Osteoblast (primary cell): ENCODE measurements around the gene GRID1. TPM values are rescaled to one million over a fixed set of nuclear protein-coding genes. Genes with fewer than 3 reads are reported as not detected.
A peak's percentile ranks its signal among the peaks of the same experiment; 100 is the strongest.

Experiments
- DNase-seq: peaks from one replicate; pipeline ENCODE4 v3.0.0; 2011; ENCODE audit warnings: low spot score, mixed read lengths; ENCODE audit not compliant: insufficient read length; ENCODE audit errors: missing footprints
- H2AFZ ChIP-seq: 2 replicates; pipeline ENCODE4 v1.6.0; 2011; ENCODE audit warnings: mild to moderate bottlenecking, low read length
- H3K27ac ChIP-seq: 2 replicates; pipeline ENCODE4 v1.5.1; 2011; ENCODE audit warnings: mild to moderate bottlenecking, low read depth, low read length, moderate library complexity
- H3K27me3 ChIP-seq: 2 replicates; pipeline ENCODE4 v1.6.0; 2012; ENCODE audit warnings: mild to moderate bottlenecking, control low read depth, inconsistent platforms, low read length, moderate library complexity; ENCODE audit not compliant: insufficient read depth
- H3K36me3 ChIP-seq: 2 replicates; pipeline ENCODE4 v1.5.1; 2011; ENCODE audit warnings: mild to moderate bottlenecking, low read length, control low read depth, moderate library complexity; ENCODE audit not compliant: insufficient read depth
- H3K4me1 ChIP-seq: 2 replicates; pipeline ENCODE4 v1.5.1; 2011; ENCODE audit warnings: mild to moderate bottlenecking, low read length, control low read depth, moderate library complexity; ENCODE audit not compliant: insufficient read depth
- H3K4me2 ChIP-seq: 2 replicates; pipeline ENCODE4 v1.6.0; 2011; ENCODE audit warnings: mild to moderate bottlenecking, low read length; ENCODE audit not compliant: insufficient read depth
- H3K4me3 ChIP-seq: fragments of 200-600 bp; sonication (generic); 3 replicates; pipeline ENCODE4 v1.5.1; 2012; ENCODE audit warnings: mild to moderate bottlenecking, low read length, inconsistent platforms; ENCODE audit not compliant: insufficient read depth
- H3K79me2 ChIP-seq: 2 replicates; pipeline ENCODE4 v1.6.0; 2012; ENCODE audit warnings: mild to moderate bottlenecking, low read length, control low read depth, inconsistent platforms; ENCODE audit not compliant: insufficient read depth
- H3K9me3 ChIP-seq: 2 replicates; pipeline ENCODE4 v1.5.1; 2011; ENCODE audit warnings: low read depth, low read length, control low read depth
- H4K20me1 ChIP-seq: 2 replicates; pipeline ENCODE4 v1.6.0; 2012; ENCODE audit warnings: mild to moderate bottlenecking, low read length, control low read depth; ENCODE audit not compliant: insufficient read depth
- CTCF ChIP-seq: IDR thresholded peaks from 2 replicates; pipeline ENCODE4 v1.5.1; 2011; ENCODE audit warnings: mild to moderate bottlenecking, low read depth, low read length, moderate library complexity; ENCODE audit errors: extremely low read depth
- total RNA-seq: library from RNA; depleted of rRNA; stranded (reverse); fragments of >200 nt; gene quantifications from 2 replicates; pipeline ENCODE4 v1.2.3, GENCODE V29; 2012

GRID1 gene
- total RNA-seq, 1 donor: not detected

- no peak for TF ChIP-seq CTCF
- H3K4me2 ChIP-seq: no peak overlapping the region
Measured at GRCh38 chr10:86252079-86252478, 114.5 kb downstream of the GRID1 start.

GRCh38 chr10:86251426-86251825, 115.2 kb downstream of the GRID1 start:
- Histone ChIP-seq H3K27ac (no peak overlapping the region), H3K4me2 (no peak overlapping the region), H3K79me2 (no peaks in the 10 kb centered on the region), H3K4me3 (no peak overlapping the region), H3K36me3 (no peaks in the 10 kb centered on the region), H4K20me1 (no peaks in the 10 kb centered on the region), H3K27me3 (no peaks in the 10 kb centered on the region), H3K9me3 (no peaks in the 10 kb centered on the region), H2AFZ (no peak overlapping the region), H3K4me1 (no peaks in the 10 kb centered on the region)
- no peak for TF ChIP-seq CTCF
- DNase-seq: peak; percentile 70

More at GRCh38 chr10:86252079-86252478, 114.5 kb downstream of the GRID1 start:
- Histone ChIP-seq H3K9me3 (no peaks in the 10 kb centered on the region), H3K27ac (no peak overlapping the region), H3K27me3 (no peaks in the 10 kb centered on the region), H3K4me1 (no peaks in the 10 kb centered on the region), H4K20me1 (no peaks in the 10 kb centered on the region), H3K4me3 (no peak overlapping the region), H3K36me3 (no peaks in the 10 kb centered on the region), H3K79me2 (no peaks in the 10 kb centered on the region), H2AFZ (no peak overlapping the region)
- no peak for DNase-seq

GRCh38 chr10:86250399-86250798, 116.2 kb downstream of the GRID1 start:
- Histone ChIP-seq H3K4me2 (no peak overlapping the region), H3K4me1 (no peaks in the 10 kb centered on the region), H3K36me3 (no peaks in the 10 kb centered on the region), H3K27ac (no peak overlapping the region), H3K27me3 (no peaks in the 10 kb centered on the region), H3K9me3 (no peaks in the 10 kb centered on the region), H4K20me1 (no peaks in the 10 kb centered on the region), H3K4me3 (no peak overlapping the region), H3K79me2 (no peaks in the 10 kb centered on the region), H2AFZ (no peak overlapping the region)
- peak; percentile 70 for DNase-seq
- no peak for TF ChIP-seq CTCF

- TF ChIP-seq CTCF: no peak
- Histone ChIP-seq H3K27me3 (no peaks in the 10 kb centered on the region), H3K9me3 (no peaks in the 10 kb centered on the region), H2AFZ (no peak overlapping the region), H3K4me3 (no peak overlapping the region), H3K4me2 (no peak overlapping the region), H4K20me1 (no peaks in the 10 kb centered on the region), H3K36me3 (no peaks in the 10 kb centered on the region), H3K79me2 (no peaks in the 10 kb centered on the region), H3K4me1 (no peaks in the 10 kb centered on the region), H3K27ac (no peak overlapping the region)
- DNase-seq: no peak
Measured at GRCh38 chr10:86249794-86250193, 116.8 kb downstream of the GRID1 start.
